Measurements from ENCODE around the gene PGAP3. TPM values are rescaled to one million over a fixed set of nuclear protein-coding genes. Genes with fewer than 3 reads are reported as not detected.

The PGAP3 gene
- total and polyA plus RNA-seq, 2 donors = 10.0 to 19.1 TPM

- Histone ChIP-seq H3K4me3 (ENCODE audit: low read depth, low read length) (no peak overlapping the region), H3K36me3 (ENCODE audit: insufficient read depth) (no peaks in the 10 kb centered on the region), H3K4me1 (ENCODE audit: insufficient read depth) (no peaks in the 10 kb centered on the region), H3K27ac (ENCODE audit: low read depth) (no peak overlapping the region)
- DNase-seq (ENCODE audit: extremely low spot score) = no peak
- WGBS = 96% methylated on average over 4 of the region's 4 CpGs
These were observed 46.8 kb downstream of the PGAP3 start for GRCh38 chr17:39641097-39641496.

- H3K27ac ChIP-seq (ENCODE audit: low read depth) = no peak overlapping the region
- WGBS = 41% methylated on average over 4 of the region's 4 CpGs
These were observed 47.2 kb downstream of the PGAP3 start for GRCh38 chr17:39640591-39641031.

GRCh38 chr17:39639566-39640458 lies 48.0 kb downstream of the PGAP3 start:
- H3K4me1 ChIP-seq (ENCODE audit: insufficient read depth) = no peaks in the 10 kb centered on the region
- no peak overlapping the region for H3K4me3 ChIP-seq (ENCODE audit: low read depth, low read length)
- WGBS = 84% methylated on average over 11 of the region's 11 CpGs
- no peak overlapping the region for H3K27ac ChIP-seq (ENCODE audit: low read depth)
- no peaks in the 10 kb centered on the region for H3K36me3 ChIP-seq (ENCODE audit: insufficient read depth)
- no peak for DNase-seq (ENCODE audit: extremely low spot score)

More at GRCh38 chr17:39640591-39641031, 47.2 kb downstream of the PGAP3 start:
- Histone ChIP-seq H3K36me3 (ENCODE audit: insufficient read depth) (no peaks in the 10 kb centered on the region), H3K4me1 (ENCODE audit: insufficient read depth) (no peaks in the 10 kb centered on the region), H3K4me3 (ENCODE audit: low read depth, low read length) (no peak overlapping the region)
- no peak for DNase-seq (ENCODE audit: extremely low spot score)

GRCh38 chr17:39639043-39639442 lies 48.8 kb downstream of the PGAP3 start:
- DNase-seq (ENCODE audit: extremely low spot score) = no peak
- Histone ChIP-seq H3K27ac (ENCODE audit: low read depth) (no peak overlapping the region), H3K36me3 (ENCODE audit: insufficient read depth) (no peaks in the 10 kb centered on the region), H3K4me1 (ENCODE audit: insufficient read depth) (no peaks in the 10 kb centered on the region), H3K4me3 (ENCODE audit: low read depth, low read length) (no peak overlapping the region)
- 70% methylated on average over 2 of the region's 2 CpGs for WGBS

GRCh38 chr17:39638317-39638716 lies 49.5 kb downstream of the PGAP3 start:
- Histone ChIP-seq H3K4me3 (ENCODE audit: low read depth, low read length) (no peak overlapping the region), H3K4me1 (ENCODE audit: insufficient read depth) (no peaks in the 10 kb centered on the region), H3K27ac (ENCODE audit: low read depth) (no peak overlapping the region), H3K36me3 (ENCODE audit: insufficient read depth) (no peaks in the 10 kb centered on the region)
- no peak for DNase-seq (ENCODE audit: extremely low spot score)
- WGBS = 90% methylated on average over 7 of the region's 7 CpGs

- H3K4me1 ChIP-seq (ENCODE audit: insufficient read depth) = no peaks in the 10 kb centered on the region
- peak within 1 kb of the TSS; percentile 77 for H3K27ac ChIP-seq (ENCODE audit: low read depth)
- DNase-seq (ENCODE audit: extremely low spot score) = peak; percentile 65
- H3K36me3 ChIP-seq (ENCODE audit: insufficient read depth) = no peaks in the 10 kb centered on the region
- under 1% methylated on average over 69 of the region's 69 CpGs for WGBS
- peak within 1 kb of the TSS; percentile 60 for H3K4me3 ChIP-seq (ENCODE audit: low read depth, low read length)
These were observed 50.7 kb downstream of the PGAP3 start, which contains the start of gene STARD3 for GRCh38 chr17:39636927-39637736. STARD3 (plus strand) TSS chr17:39637144; CDS start chr17:39653532, 16,388 bp downstream.

GRCh38 chr17:39636587-39636926 lies 51.3 kb downstream of the PGAP3 start:
- peak overlapping the region; percentile 77 for H3K27ac ChIP-seq (ENCODE audit: low read depth)
- 27% methylated on average over 6 of the region's 6 CpGs for WGBS
- peak overlapping the region; percentile 60 for H3K4me3 ChIP-seq (ENCODE audit: low read depth, low read length)
- no peaks in the 10 kb centered on the region for H3K4me1 ChIP-seq (ENCODE audit: insufficient read depth)
- no peak for DNase-seq (ENCODE audit: extremely low spot score)
- no peaks in the 10 kb centered on the region for H3K36me3 ChIP-seq (ENCODE audit: insufficient read depth)

GRCh38 chr17:39635614-39636176 lies 52.2 kb downstream of the PGAP3 start:
- H3K36me3 ChIP-seq (ENCODE audit: insufficient read depth) = no peaks in the 10 kb centered on the region
- no peak for DNase-seq (ENCODE audit: extremely low spot score)
- no peaks in the 10 kb centered on the region for H3K4me1 ChIP-seq (ENCODE audit: insufficient read depth)
- no peak overlapping the region for H3K27ac ChIP-seq (ENCODE audit: low read depth)
- WGBS = 89% methylated on average over 8 of the region's 8 CpGs
- no peak overlapping the region for H3K4me3 ChIP-seq (ENCODE audit: low read depth, low read length)

GRCh38 chr17:39634384-39634871 lies 53.4 kb downstream of the PGAP3 start:
- no peak for DNase-seq (ENCODE audit: extremely low spot score)
- no peak overlapping the region for H3K27ac ChIP-seq (ENCODE audit: low read depth)
- no peaks in the 10 kb centered on the region for H3K4me1 ChIP-seq (ENCODE audit: insufficient read depth)
- no peak overlapping the region for H3K4me3 ChIP-seq (ENCODE audit: low read depth, low read length)
- WGBS = 50% methylated on average over 2 of the region's 2 CpGs
- H3K36me3 ChIP-seq (ENCODE audit: insufficient read depth) = no peaks in the 10 kb centered on the region

- H3K4me3 ChIP-seq (ENCODE audit: low read depth, low read length) = no peak overlapping the region
- DNase-seq (ENCODE audit: extremely low spot score) = no peak
- no peaks in the 10 kb centered on the region for H3K4me1 ChIP-seq (ENCODE audit: insufficient read depth)
- no peaks in the 10 kb centered on the region for H3K36me3 ChIP-seq (ENCODE audit: insufficient read depth)
- H3K27ac ChIP-seq (ENCODE audit: low read depth) = no peak overlapping the region
- 75% methylated on average over 8 of the region's 8 CpGs for WGBS
These were observed 54.2 kb downstream of the PGAP3 start for GRCh38 chr17:39633570-39634183.

GRCh38 chr17:39632153-39632941 lies 55.5 kb downstream of the PGAP3 start:
- peak overlapping the region; percentile 70 for H3K27ac ChIP-seq (ENCODE audit: low read depth)
- 43% methylated on average over 13 of the region's 13 CpGs for WGBS
- H3K4me1 ChIP-seq (ENCODE audit: insufficient read depth) = no peaks in the 10 kb centered on the region
- no peak for DNase-seq (ENCODE audit: extremely low spot score)
- H3K4me3 ChIP-seq (ENCODE audit: low read depth, low read length) = no peak overlapping the region
- no peaks in the 10 kb centered on the region for H3K36me3 ChIP-seq (ENCODE audit: insufficient read depth)

- no peak for DNase-seq (ENCODE audit: extremely low spot score)
- no peaks in the 10 kb centered on the region for H3K4me1 ChIP-seq (ENCODE audit: insufficient read depth)
- H3K27ac ChIP-seq (ENCODE audit: low read depth) = peak overlapping the region; percentile 70
- no peak overlapping the region for H3K4me3 ChIP-seq (ENCODE audit: low read depth, low read length)
- H3K36me3 ChIP-seq (ENCODE audit: insufficient read depth) = no peaks in the 10 kb centered on the region
- WGBS = 30% methylated on average over 6 of the region's 6 CpGs
These were observed 56.5 kb downstream of the PGAP3 start for GRCh38 chr17:39631403-39631802.
